Gastroesophageal sphincter (tissue), 3 donors: ENCODE results near the gene PTPRN2.

Experiments used
- POLR2A ChIP-seq, 2 donors: fragments of 450-650 bp; IDR thresholded peaks; one replicate each; pipeline ENCODE4 v1.6.1; 2017; ENCODE audit warnings: antibody characterized with exemption in 2 of 2, mild to moderate bottlenecking in 2 of 2, moderate library complexity in 1 of 2
- POLR2AphosphoS5 ChIP-seq: sonication (generic); formaldehyde crosslinking; IDR thresholded peaks from one replicate; pipeline ENCODE4 v1.6.1; 2017; ENCODE audit warnings: antibody characterized with exemption
- TF ChIP-seq, protein P1 (sequence below), 4 experiments: fragments of 200-600 bp in 2 of 4; fragments of 450-650 bp in 2 of 4; sonication (generic) in 1 of 4; IDR thresholded peaks; one replicate each; pipeline ENCODE4 v1.5.1; 2017 to 2019; ENCODE audit warnings: antibody characterized with exemption in 4 of 4, mild to moderate bottlenecking in 2 of 4, moderate library complexity in 2 of 4

DNA sequence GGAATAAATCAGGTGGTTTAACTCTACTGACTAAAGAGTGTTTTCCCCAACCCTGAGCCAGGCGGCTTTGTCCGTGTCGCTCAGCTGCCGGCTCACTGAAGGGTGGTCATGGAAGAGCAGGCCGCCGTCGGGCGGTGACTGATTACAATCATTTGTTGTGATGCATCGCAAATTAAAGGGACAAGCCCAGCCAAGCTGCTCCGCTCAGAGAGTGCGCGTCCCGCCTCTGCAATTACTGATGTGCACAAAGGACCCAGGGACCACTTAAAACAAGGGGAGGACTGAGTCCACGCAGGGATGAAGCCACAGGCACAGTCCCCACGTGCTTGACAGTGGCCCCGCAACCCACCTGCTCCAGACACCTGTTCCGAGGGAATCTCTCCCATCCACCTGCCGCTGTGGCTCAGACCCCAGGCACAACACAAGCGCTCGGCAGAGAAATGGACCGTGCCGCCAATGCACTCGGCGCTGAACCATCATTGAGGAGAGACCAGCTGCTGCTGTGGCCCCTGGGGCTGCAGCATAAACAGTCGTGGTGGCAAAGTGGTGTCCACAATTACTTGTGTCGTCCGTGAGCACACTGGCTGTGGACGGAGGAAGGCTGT is 526.5 kb downstream of the PTPRN2 start:
- TF ChIP-seq POLR2A (IDR thresholded peaks at IDR 0.05): no peak
- TF ChIP-seq, protein P1, sequence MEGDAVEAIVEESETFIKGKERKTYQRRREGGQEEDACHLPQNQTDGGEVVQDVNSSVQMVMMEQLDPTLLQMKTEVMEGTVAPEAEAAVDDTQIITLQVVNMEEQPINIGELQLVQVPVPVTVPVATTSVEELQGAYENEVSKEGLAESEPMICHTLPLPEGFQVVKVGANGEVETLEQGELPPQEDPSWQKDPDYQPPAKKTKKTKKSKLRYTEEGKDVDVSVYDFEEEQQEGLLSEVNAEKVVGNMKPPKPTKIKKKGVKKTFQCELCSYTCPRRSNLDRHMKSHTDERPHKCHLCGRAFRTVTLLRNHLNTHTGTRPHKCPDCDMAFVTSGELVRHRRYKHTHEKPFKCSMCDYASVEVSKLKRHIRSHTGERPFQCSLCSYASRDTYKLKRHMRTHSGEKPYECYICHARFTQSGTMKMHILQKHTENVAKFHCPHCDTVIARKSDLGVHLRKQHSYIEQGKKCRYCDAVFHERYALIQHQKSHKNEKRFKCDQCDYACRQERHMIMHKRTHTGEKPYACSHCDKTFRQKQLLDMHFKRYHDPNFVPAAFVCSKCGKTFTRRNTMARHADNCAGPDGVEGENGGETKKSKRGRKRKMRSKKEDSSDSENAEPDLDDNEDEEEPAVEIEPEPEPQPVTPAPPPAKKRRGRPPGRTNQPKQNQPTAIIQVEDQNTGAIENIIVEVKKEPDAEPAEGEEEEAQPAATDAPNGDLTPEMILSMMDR (IDR thresholded peaks at IDR 0.05): no peak
- no peak for TF ChIP-seq POLR2AphosphoS5
